ENCODE results near the gene AIFM3. TPM values are rescaled to one million over a fixed set of nuclear protein-coding genes. Genes with fewer than 3 reads are reported as not detected.
"Not testable (repeated sequence)": the region's sequence is repeated elsewhere in the genome, so short reads cannot be mapped to it uniquely, and the experiment has no call there.

Gene AIFM3
- total RNA-seq, 1 donor = 5.2 TPM

- H3K9me3 ChIP-seq (ENCODE audit: low read depth, low read length) = no peaks in the 10 kb centered on the region
- H3K4me1 ChIP-seq (ENCODE audit: insufficient read depth, low read length) = peaks cover 26% of the 10 kb centered on the region
- no peaks in the 10 kb centered on the region for H3K27me3 ChIP-seq (ENCODE audit: insufficient read depth, low read length)
- no peak overlapping the region for H3K4me3 ChIP-seq (ENCODE audit: low read length)
These were observed 29.8 kb upstream of the AIFM3 start for GRCh38 chr22:20937031-20937793.

DNA sequence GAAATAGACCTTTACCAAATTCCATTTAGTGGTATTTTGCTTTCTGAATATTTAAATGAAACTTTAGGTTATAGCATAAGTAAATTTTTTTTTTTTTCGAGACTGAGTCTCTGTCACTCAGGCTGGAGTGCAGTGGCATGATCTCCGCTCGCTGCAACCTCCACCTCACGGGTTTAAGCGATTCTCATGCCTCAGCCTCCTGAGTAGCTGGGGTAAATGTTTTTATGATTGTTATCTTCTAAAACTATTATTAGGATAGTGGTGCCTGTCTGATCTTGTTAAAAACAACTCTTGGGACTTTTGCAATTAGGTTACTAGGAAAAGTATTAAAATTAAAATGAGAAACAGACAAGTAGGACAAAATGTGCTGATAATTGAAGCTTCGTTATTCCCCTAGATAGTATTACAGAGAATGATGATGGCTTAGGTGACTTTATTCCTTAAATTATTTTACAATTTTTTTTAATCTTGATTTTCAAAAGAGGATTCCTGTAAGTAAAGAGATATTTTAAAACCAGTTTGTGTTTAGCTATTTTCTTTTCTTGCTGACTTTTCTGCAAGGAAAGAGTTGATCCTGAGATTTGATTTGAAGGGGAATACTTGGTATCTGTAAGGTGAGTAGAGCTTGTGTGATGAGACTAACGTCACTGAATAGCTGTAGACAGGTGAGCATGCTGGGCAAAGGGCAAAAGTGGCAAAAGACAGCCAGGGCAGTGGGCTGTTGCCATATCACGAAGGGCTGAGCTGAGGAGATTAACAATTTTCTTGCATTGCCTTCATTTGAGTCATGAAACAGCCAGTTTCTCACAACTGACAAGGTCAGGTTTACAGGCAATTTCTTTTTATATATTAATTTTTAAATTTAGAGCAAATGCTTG, 29.0 kb upstream of the AIFM3 start:
- Histone ChIP-seq H3K4me3 (ENCODE audit: low read length) (no peak overlapping the region), H3K27me3 (ENCODE audit: insufficient read depth, low read length) (no peaks in the 10 kb centered on the region), H3K4me1 (ENCODE audit: insufficient read depth, low read length) (peaks cover 29% of the 10 kb centered on the region)

GRCh38 chr22:20939457-20940185, 27.4 kb upstream of the AIFM3 start:
- H3K4me3 ChIP-seq (ENCODE audit: low read length); H3K27me3 ChIP-seq (ENCODE audit: insufficient read depth, low read length): not testable (repeated sequence)
- peaks cover 35% of the 10 kb centered on the region for H3K4me1 ChIP-seq (ENCODE audit: insufficient read depth, low read length)

More for the DNA sequence above, 29.0 kb upstream of the AIFM3 start:
- no peaks in the 10 kb centered on the region for H3K9me3 ChIP-seq (ENCODE audit: low read depth, low read length)

DNA sequence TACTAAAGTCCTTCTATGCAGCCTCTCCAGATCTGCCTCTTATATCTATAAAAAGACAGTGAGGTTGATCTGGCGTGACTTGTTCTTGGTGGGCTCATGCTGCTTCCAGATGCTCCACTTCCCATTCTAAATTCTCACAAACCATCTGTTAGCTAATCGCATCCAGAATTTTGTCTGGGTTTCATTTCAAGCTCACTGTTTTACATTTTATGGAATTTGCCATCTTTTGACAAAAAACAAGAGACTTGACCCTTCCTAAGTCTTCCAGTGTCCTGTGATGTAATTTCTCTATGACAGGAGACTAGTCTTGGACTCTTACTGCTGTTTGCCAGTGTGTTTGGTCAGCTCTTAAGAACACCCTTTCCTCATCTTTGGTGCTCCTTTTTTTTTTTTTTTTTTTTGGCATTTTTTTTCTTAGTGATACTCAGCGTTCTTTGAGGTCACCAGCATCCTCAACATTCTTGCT, 26.8 kb upstream of the AIFM3 start:
- Histone ChIP-seq H3K4me1 (ENCODE audit: insufficient read depth, low read length) (peaks cover 38% of the 10 kb centered on the region), H3K4me3 (ENCODE audit: low read length) (no peak overlapping the region), H3K9me3 (ENCODE audit: low read depth, low read length) (no peaks in the 10 kb centered on the region), H3K27me3 (ENCODE audit: insufficient read depth, low read length) (no peaks in the 10 kb centered on the region)

More at GRCh38 chr22:20939457-20940185, 27.4 kb upstream of the AIFM3 start:
- H3K9me3 ChIP-seq (ENCODE audit: low read depth, low read length) = not testable (repeated sequence)

- H3K4me3 ChIP-seq (ENCODE audit: low read length) = no peak overlapping the region
- no peaks in the 10 kb centered on the region for H3K9me3 ChIP-seq (ENCODE audit: low read depth, low read length)
- no peaks in the 10 kb centered on the region for H3K27me3 ChIP-seq (ENCODE audit: insufficient read depth, low read length)
- peaks cover 38% of the 10 kb centered on the region for H3K4me1 ChIP-seq (ENCODE audit: insufficient read depth, low read length)
These were observed 26.1 kb upstream of the AIFM3 start for GRCh38 chr22:20940904-20941385.

DNA sequence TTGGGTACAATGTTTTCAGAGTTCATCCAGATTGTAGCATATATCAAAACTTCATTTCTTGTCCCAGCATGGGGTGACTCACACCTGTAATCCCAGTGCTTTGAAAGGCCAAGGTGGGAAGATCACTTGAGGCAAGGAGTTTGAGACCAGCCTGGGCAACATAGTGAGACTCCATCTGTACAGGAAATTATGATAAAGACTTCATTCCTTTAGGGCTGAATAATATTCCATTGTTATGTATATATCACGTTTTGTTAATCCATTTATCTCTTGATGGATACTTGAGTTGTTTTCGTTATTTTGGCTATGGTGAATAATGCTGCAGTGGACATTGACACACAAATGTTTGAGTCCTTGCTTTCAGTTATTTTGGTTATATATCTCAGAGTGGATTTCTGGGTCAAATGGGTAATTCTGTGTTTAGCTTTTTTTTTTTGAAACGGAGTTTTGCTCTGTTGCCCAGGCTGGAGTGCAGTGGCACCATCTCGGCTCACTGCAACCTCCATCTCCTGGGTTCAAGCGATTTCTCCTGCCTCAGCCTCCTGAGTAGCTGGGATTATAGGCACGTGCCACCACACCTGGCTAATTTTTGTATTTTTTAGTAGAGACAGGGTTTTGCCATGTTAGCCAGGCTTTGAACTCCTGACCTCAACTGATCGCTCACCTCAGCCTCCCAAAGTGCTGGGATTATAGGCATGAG, 24.7 kb upstream of the AIFM3 start:
- not testable (repeated sequence) for H3K9me3 ChIP-seq (ENCODE audit: low read depth, low read length); H3K27me3 ChIP-seq (ENCODE audit: insufficient read depth, low read length); H3K4me3 ChIP-seq (ENCODE audit: low read length)
- peaks cover 30% of the 10 kb centered on the region for H3K4me1 ChIP-seq (ENCODE audit: insufficient read depth, low read length)

DNA sequence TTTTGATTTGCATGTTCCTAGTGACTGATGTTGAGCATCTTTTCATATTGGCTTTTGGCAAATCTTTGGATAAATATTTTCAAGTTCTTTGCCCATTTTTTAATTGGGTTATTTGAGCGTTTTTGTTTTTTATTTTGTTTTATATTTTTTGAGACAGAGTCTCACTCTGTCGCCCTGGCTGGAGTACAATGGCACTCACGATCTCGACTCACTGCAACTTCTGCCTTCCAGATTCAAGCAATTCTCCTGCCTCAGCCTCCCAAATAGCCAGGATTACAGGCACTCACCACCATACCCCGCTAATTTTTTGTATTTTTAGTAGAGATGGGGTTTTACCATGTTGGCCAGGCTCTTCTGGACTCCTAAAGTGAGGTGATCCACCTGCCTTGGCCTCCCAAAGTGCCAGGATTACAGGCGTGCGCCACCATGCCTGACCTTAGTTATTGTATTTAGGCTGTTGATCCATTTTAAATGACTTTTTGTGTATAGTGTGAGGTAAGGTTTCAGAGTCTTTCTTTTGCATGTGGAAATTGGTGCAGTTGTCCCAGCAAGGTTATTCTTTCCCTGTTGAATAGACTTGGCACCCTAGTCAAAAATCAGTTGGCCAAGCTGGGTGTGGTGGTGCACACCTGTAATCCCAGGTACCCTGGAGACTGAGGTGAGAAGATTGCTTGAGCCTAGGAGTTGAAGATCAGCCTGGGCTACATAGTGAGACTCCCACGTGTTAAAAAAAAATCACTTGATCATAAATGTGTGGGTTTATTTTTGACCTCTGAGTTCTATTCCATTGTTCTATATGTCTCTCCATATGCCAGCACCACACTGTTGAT, 23.7 kb upstream of the AIFM3 start:
- Histone ChIP-seq H3K4me3 (ENCODE audit: low read length) (no peak overlapping the region), H3K4me1 (ENCODE audit: insufficient read depth, low read length) (peaks cover 25% of the 10 kb centered on the region), H3K9me3 (ENCODE audit: low read depth, low read length) (no peaks in the 10 kb centered on the region), H3K27me3 (ENCODE audit: insufficient read depth, low read length) (no peaks in the 10 kb centered on the region)

DNA sequence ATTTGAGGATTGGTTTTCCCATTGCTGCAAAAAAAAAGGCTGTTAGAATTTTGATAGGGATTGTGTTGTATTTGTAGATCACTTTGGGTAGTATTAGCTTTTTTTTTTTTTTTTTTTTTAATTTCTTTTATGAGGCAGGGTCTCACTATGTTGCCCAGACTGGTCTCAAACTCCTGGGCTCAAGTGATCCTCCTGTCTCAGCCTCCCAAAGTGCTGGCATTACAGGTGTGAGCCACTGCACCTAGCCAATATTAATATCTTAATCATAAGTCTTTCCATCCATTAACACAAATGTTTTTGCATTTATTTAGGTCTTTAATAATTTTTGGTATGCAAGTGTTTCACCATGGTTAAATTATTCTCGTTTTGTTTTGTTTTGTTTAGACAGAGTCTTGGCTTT, 23.0 kb upstream of the AIFM3 start:
- no peaks in the 10 kb centered on the region for H3K27me3 ChIP-seq (ENCODE audit: insufficient read depth, low read length)
- no peak overlapping the region for H3K4me3 ChIP-seq (ENCODE audit: low read length)
- no peaks in the 10 kb centered on the region for H3K9me3 ChIP-seq (ENCODE audit: low read depth, low read length)
- H3K4me1 ChIP-seq (ENCODE audit: insufficient read depth, low read length) = peaks cover 25% of the 10 kb centered on the region

GRCh38 chr22:20945578-20945934, 21.5 kb upstream of the AIFM3 start:
- no peaks in the 10 kb centered on the region for H3K27me3 ChIP-seq (ENCODE audit: insufficient read depth, low read length)
- no peak overlapping the region for H3K4me3 ChIP-seq (ENCODE audit: low read length)
- H3K4me1 ChIP-seq (ENCODE audit: insufficient read depth, low read length) = peaks cover 30% of the 10 kb centered on the region
- no peaks in the 10 kb centered on the region for H3K9me3 ChIP-seq (ENCODE audit: low read depth, low read length)

- Histone ChIP-seq H3K4me3 (ENCODE audit: low read length) (no peak overlapping the region), H3K4me1 (ENCODE audit: insufficient read depth, low read length) (peaks cover 24% of the 10 kb centered on the region), H3K9me3 (ENCODE audit: low read depth, low read length) (no peaks in the 10 kb centered on the region), H3K27me3 (ENCODE audit: insufficient read depth, low read length) (no peaks in the 10 kb centered on the region)
These were observed 20.7 kb upstream of the AIFM3 start for GRCh38 chr22:20946080-20946986.

- Histone ChIP-seq H3K27me3 (ENCODE audit: insufficient read depth, low read length) (no peaks in the 10 kb centered on the region), H3K4me1 (ENCODE audit: insufficient read depth, low read length) (peaks cover 20% of the 10 kb centered on the region), H3K4me3 (ENCODE audit: low read length) (no peak overlapping the region), H3K9me3 (ENCODE audit: low read depth, low read length) (no peaks in the 10 kb centered on the region)
These were observed 20.1 kb upstream of the AIFM3 start for GRCh38 chr22:20946991-20947390.

GRCh38 chr22:20948450-20948849, 18.6 kb upstream of the AIFM3 start:
- no peaks in the 10 kb centered on the region for H3K27me3 ChIP-seq (ENCODE audit: insufficient read depth, low read length)
- H3K4me1 ChIP-seq (ENCODE audit: insufficient read depth, low read length) = peaks cover 12% of the 10 kb centered on the region
- no peak overlapping the region for H3K4me3 ChIP-seq (ENCODE audit: low read length)
- H3K9me3 ChIP-seq (ENCODE audit: low read depth, low read length) = no peaks in the 10 kb centered on the region

DNA sequence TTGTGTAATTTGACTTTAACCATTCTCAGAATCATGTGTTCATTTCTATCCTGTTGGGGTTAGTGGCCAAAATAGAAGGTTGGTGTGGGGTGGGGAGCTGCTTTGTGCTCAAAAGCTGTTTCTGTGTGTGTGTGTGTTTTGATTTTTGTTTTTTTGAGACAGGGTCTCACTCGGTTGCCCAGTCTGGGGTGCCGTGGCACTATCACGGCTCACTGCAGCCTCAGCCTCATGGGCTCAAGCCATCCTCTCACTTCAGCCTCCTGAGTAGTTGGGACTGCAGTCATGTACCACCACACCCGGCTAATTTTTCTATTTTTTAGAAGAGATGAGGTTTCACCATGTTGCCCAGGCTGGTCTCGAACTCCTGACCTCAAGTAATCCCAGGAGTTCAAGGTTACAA, 18.1 kb upstream of the AIFM3 start:
- Histone ChIP-seq H3K27me3 (ENCODE audit: insufficient read depth, low read length) (no peaks in the 10 kb centered on the region), H3K9me3 (ENCODE audit: low read depth, low read length) (no peaks in the 10 kb centered on the region), H3K4me1 (ENCODE audit: insufficient read depth, low read length) (peaks cover 10% of the 10 kb centered on the region), H3K4me3 (ENCODE audit: low read length) (no peak overlapping the region)
